ENCODE results near the gene WNT5A. TPM values are rescaled to one million over a fixed set of nuclear protein-coding genes. Genes with fewer than 3 reads are reported as not detected.

Gene WNT5A
- total RNA-seq, 2 donors from 2014 or later = 2.8 to 8.0 TPM

DNA sequence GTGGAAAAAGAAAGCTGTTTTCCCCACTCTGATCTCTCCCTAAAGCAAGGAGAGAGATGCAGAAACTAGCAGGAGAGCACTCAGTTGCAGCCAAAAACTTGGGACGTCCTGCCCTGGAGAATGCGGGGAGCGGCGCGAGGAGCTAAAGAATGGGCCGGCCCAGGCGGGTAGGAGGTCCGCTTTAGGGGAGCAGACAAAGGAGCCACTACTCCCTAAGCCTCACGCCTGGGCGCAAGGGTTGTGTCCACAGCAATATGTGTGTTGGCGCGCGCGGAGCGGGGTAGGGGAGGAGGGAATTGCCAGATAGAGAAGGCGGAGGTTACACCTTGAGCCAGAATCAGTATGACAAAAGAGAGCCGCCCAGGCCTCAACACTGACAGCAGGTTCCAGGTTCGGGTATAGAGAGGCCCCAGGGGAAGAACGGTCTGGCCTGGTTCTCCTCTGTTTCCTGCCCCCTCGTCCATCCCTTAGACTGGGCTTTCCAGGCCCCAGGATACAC, 2.9 kb downstream of the WNT5A start:
- Histone ChIP-seq H3K27me3 (no peaks in the 10 kb centered on the region), H3K4me1 (peaks cover 0 to 51% of the 10 kb centered on the region in 2 donors), H3K9me3 (no peaks in the 10 kb centered on the region), H3K27ac (no peak overlapping the region), H3K4me3 (no peak overlapping the region), H3K36me3 (no peaks in the 10 kb centered on the region)
- TF ChIP-seq, protein P1, sequence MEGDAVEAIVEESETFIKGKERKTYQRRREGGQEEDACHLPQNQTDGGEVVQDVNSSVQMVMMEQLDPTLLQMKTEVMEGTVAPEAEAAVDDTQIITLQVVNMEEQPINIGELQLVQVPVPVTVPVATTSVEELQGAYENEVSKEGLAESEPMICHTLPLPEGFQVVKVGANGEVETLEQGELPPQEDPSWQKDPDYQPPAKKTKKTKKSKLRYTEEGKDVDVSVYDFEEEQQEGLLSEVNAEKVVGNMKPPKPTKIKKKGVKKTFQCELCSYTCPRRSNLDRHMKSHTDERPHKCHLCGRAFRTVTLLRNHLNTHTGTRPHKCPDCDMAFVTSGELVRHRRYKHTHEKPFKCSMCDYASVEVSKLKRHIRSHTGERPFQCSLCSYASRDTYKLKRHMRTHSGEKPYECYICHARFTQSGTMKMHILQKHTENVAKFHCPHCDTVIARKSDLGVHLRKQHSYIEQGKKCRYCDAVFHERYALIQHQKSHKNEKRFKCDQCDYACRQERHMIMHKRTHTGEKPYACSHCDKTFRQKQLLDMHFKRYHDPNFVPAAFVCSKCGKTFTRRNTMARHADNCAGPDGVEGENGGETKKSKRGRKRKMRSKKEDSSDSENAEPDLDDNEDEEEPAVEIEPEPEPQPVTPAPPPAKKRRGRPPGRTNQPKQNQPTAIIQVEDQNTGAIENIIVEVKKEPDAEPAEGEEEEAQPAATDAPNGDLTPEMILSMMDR (IDR thresholded peaks at IDR 0.05) = no peak
- DNase-seq (ENCODE audit: low spot score) = no peak

- no peak for DNase-seq (ENCODE audit: low spot score)
- H3K4me1 ChIP-seq = peaks cover 0 to 43% of the 10 kb centered on the region in 2 donors
Observed at GRCh38 chr3:55483196-55484095, 3.7 kb downstream of the WNT5A start.

GRCh38 chr3:55482496-55483195, 4.5 kb downstream of the WNT5A start:
- DNase-seq (ENCODE audit: low spot score) = no peak
- no peaks in the 10 kb centered on the region for H3K27me3 ChIP-seq
- no peak overlapping the region for H3K27ac ChIP-seq

More at GRCh38 chr3:55483196-55484095, 3.7 kb downstream of the WNT5A start:
- H3K27me3 ChIP-seq = no peaks in the 10 kb centered on the region
- no peak overlapping the region for H3K27ac ChIP-seq
- H3K4me3 ChIP-seq = no peak overlapping the region
- TF ChIP-seq, protein P1 (IDR thresholded peaks at IDR 0.05) = no peak
- no peaks in the 10 kb centered on the region for H3K36me3 ChIP-seq
- H3K9me3 ChIP-seq = no peaks in the 10 kb centered on the region

GRCh38 chr3:55481744-55482495, 5.2 kb downstream of the WNT5A start:
- H3K4me3 ChIP-seq = peak overlapping the region; percentile 34 to 46
- no peak for DNase-seq (ENCODE audit: low spot score)
- H3K36me3 ChIP-seq = no peaks in the 10 kb centered on the region
- H3K27ac ChIP-seq = no peak overlapping the region
- H3K27me3 ChIP-seq = no peaks in the 10 kb centered on the region
- H3K9me3 ChIP-seq = no peaks in the 10 kb centered on the region
- peaks cover 0 to 36% of the 10 kb centered on the region in 2 donors for H3K4me1 ChIP-seq
- TF ChIP-seq, protein P1 (IDR thresholded peaks at IDR 0.05) = no peak

More at GRCh38 chr3:55482496-55483195, 4.5 kb downstream of the WNT5A start:
- Histone ChIP-seq H3K36me3 (no peaks in the 10 kb centered on the region), H3K4me3 (peak overlapping the region in 1 of 2 donors; percentile 46), H3K9me3 (no peaks in the 10 kb centered on the region), H3K4me1 (peaks cover 0 to 43% of the 10 kb centered on the region in 2 donors)
- TF ChIP-seq, protein P1 (IDR thresholded peaks at IDR 0.05) = no peak

- Histone ChIP-seq H3K4me3 (peak overlapping the region; percentile 34 to 46), H3K27me3 (no peaks in the 10 kb centered on the region), H3K4me1 (peaks cover 0 to 28% of the 10 kb centered on the region in 2 donors), H3K27ac (no peak overlapping the region), H3K36me3 (no peaks in the 10 kb centered on the region), H3K9me3 (no peaks in the 10 kb centered on the region)
- no peak for DNase-seq (ENCODE audit: low spot score)
- TF ChIP-seq, protein P1 (IDR thresholded peaks at IDR 0.05) = no peak
Observed at GRCh38 chr3:55480911-55481743, 6.0 kb downstream of the WNT5A start.
